Endothelial cell of umbilical vein (primary cell): ENCODE measurements around the gene RIPOR3. TPM values are rescaled to one million over a fixed set of nuclear protein-coding genes. Genes with fewer than 3 reads are reported as not detected.

Experiments used
- BruUV-seq: library from RNA; stranded (reverse); fragments of 400-500 nt; replicated peaks from 2 replicates; lab custom pipeline; 2021; lab: Mats Ljungman, UMichigan
- CTCF ChIA-PET: fragments of 300-600, 350-600 bp; sonication (Branson Sonifier 250); formaldehyde crosslinking; loops from one replicate; lab custom pipeline; 2021; ENCODE audit warnings: antibody characterized with exemption, inconsistent platforms; lab: Charles Lee
- POLR2A ChIA-PET: fragments of 300-600, 350-600 bp; sonication (Branson Sonifier 250); formaldehyde crosslinking; loops from one replicate; lab custom pipeline; 2021; ENCODE audit warnings: antibody characterized with exemption, inconsistent platforms; lab: Charles Lee
- DNase-seq: peaks from one replicate; pipeline ENCODE4 v3.0.0-alpha.2; 2011; ENCODE audit warnings: low read depth, low spot score
- FAIRE-seq: peaks from 2 replicates; lab custom pipeline; 2011; peaks lifted over from hg19 to GRCh38; lab: Jason Lieb, UNC
- H2AFZ ChIP-seq: 2 replicates; pipeline ENCODE4 v1.6.0; 2012; ENCODE audit warnings: low read depth, low read length, control low read depth, inconsistent platforms
- H3K27ac ChIP-seq: 2 replicates; pipeline ENCODE4 v1.5.1; 2011; ENCODE audit warnings: low read depth, mild to moderate bottlenecking, control low read depth, low read length, moderate library complexity; ENCODE audit not compliant: insufficient read depth
- H3K27me3 ChIP-seq, 2 experiments: 2 replicates each; pipeline versions ENCODE4 v1.6.0 to v1.6.1; 2011; ENCODE audit warnings: low read length in 2 of 2, mixed read lengths in 1 of 2; ENCODE audit not compliant: control insufficient read depth in 2 of 2, insufficient read depth in 2 of 2
- H3K36me3 ChIP-seq, 2 experiments: 2 replicates in 1 of 2; 3 replicates in 1 of 2; pipeline ENCODE4 v1.5.1; 2011; ENCODE audit warnings: low read length in 2 of 2, mild to moderate bottlenecking in 1 of 2, moderate library complexity in 1 of 2; ENCODE audit not compliant: control insufficient read depth in 2 of 2, insufficient read depth in 2 of 2; ENCODE audit errors: extremely low read depth in 1 of 2
- H3K4me1 ChIP-seq: 3 replicates; pipeline ENCODE4 v1.5.1; 2011; ENCODE audit warnings: mild to moderate bottlenecking, low read length; ENCODE audit not compliant: control insufficient read depth, insufficient read depth; ENCODE audit errors: extremely low read depth
- H3K4me2 ChIP-seq: 2 replicates; pipeline ENCODE4 v1.6.1; 2011; ENCODE audit warnings: low read length, control low read depth, mixed read lengths; ENCODE audit not compliant: insufficient read depth
- H3K4me3 ChIP-seq, 3 experiments: fragments of 200-600 bp in 1 of 3; sonication (generic), shearing (Covaris generic) in 1 of 3; replicated peaks in 1 of 3; 2 replicates each; pipeline ENCODE4 v1.5.1; 2011 to 2016; ENCODE audit warnings: control low read depth in 3 of 3, low read length in 3 of 3, mild to moderate bottlenecking in 2 of 3, inconsistent platforms in 1 of 3, low read depth in 1 of 3, moderate library complexity in 1 of 3; ENCODE audit not compliant: insufficient read depth in 1 of 3
- H3K79me2 ChIP-seq: 2 replicates; pipeline ENCODE4 v1.6.0; 2012; ENCODE audit warnings: low read length, inconsistent platforms; ENCODE audit not compliant: control insufficient read depth, insufficient read depth
- H3K9ac ChIP-seq: replicated peaks from 2 replicates; pipeline ENCODE3; 2011; ENCODE audit warnings: low read length, control low read depth; ENCODE audit not compliant: insufficient read depth; ENCODE audit errors: extremely low read depth
- H3K9me1 ChIP-seq: replicated peaks from 3 replicates; pipeline ENCODE4 v1.6.0; 2011; ENCODE audit warnings: mild to moderate bottlenecking, low read length; ENCODE audit not compliant: control insufficient read depth, insufficient read depth; ENCODE audit errors: extremely low read depth
- H3K9me3 ChIP-seq: replicated peaks from 2 replicates; pipeline ENCODE4 v1.5.1; 2012; ENCODE audit warnings: low read length, inconsistent platforms; ENCODE audit not compliant: control insufficient read depth, insufficient read depth
- H4K20me1 ChIP-seq: replicated peaks from 2 replicates; pipeline ENCODE3; 2011; ENCODE audit warnings: mild to moderate bottlenecking, low read length; ENCODE audit not compliant: control insufficient read depth, insufficient read depth; ENCODE audit errors: extremely low read depth
- CTCF ChIP-seq, 2 donors: IDR thresholded peaks; 1 replicate in 1 of 2; 2 replicates in 1 of 2; pipeline ENCODE4 v1.5.1; 2011; ENCODE audit warnings: low read length in 2 of 2, mild to moderate bottlenecking in 2 of 2, moderate library complexity in 2 of 2, control low read depth in 1 of 2, inconsistent platforms in 1 of 2, low read depth in 1 of 2; ENCODE audit not compliant: insufficient read depth in 1 of 2; ENCODE audit errors: extremely low read depth in 1 of 2
- EZH2 ChIP-seq: IDR thresholded peaks from 2 replicates; pipeline ENCODE4 v1.6.1; 2012; ENCODE audit warnings: borderline replicate concordance, low read depth, mild to moderate bottlenecking, moderate library complexity, low read length, inconsistent platforms; ENCODE audit not compliant: severe bottlenecking
- FOS ChIP-seq: IDR thresholded peaks from 2 replicates; pipeline ENCODE4 v1.6.1; 2011; ENCODE audit warnings: mild to moderate bottlenecking, low read length, moderate library complexity, borderline replicate concordance; ENCODE audit not compliant: insufficient read depth
- GATA2 ChIP-seq: IDR thresholded peaks from 2 replicates; pipeline ENCODE4 v1.7.0; 2011; ENCODE audit warnings: low read depth, mild to moderate bottlenecking, moderate library complexity, mixed read lengths, low read length; ENCODE audit not compliant: insufficient read length, insufficient read depth
- JUN ChIP-seq: IDR thresholded peaks from 2 replicates; pipeline ENCODE4 v1.6.1; 2011; ENCODE audit warnings: borderline replicate concordance, low read depth; ENCODE audit not compliant: insufficient read length, insufficient read depth
- MAX ChIP-seq: IDR thresholded peaks from 2 replicates; pipeline ENCODE4 v1.6.1; 2011; ENCODE audit not compliant: insufficient read depth, insufficient read length
- MYC ChIP-seq: IDR thresholded peaks from one replicate; pipeline ENCODE4 v1.6.1; 2011; ENCODE audit warnings: mild to moderate bottlenecking, low read depth, low read length
- POLR2A ChIP-seq: IDR thresholded peaks from 2 replicates; pipeline ENCODE4 v1.6.1; 2012; ENCODE audit warnings: low read depth, mild to moderate bottlenecking, control low read depth, low read length
- POLR2AphosphoS5 ChIP-seq: IDR thresholded peaks from 2 replicates; pipeline ENCODE4 v1.6.1; 2012; ENCODE audit warnings: low read depth, mild to moderate bottlenecking, control low read depth, low read length, moderate library complexity; ENCODE audit not compliant: insufficient read depth
- dilution Hi-C: fragments of 300-500 bp; cut with MboI; formaldehyde crosslinking; loops from one replicate; pipeline ENCODE4 v1.15.0; 2019; ENCODE audit warnings: low sequenced_read_pairs; ENCODE audit not compliant: extremely low pct_ligation_motif_present
- intact Hi-C: fragments of 100-400 bp; cut with micrococcal nuclease; formaldehyde crosslinking; loops from one replicate; pipeline ENCODE4 v1.10.0; 2022
- polyA plus RNA-seq, 4 experiments: library from polyadenylated mRNA; depleted of rRNA in 3 of 4; stranded (reverse) in 3 of 4; unstranded in 1 of 4; fragments of >200 nt; gene quantifications; 2 replicates each; pipeline versions ENCODE4 v1.2.1 to v1.2.3, GENCODE V29; 2011 to 2012; ENCODE audit warnings: missing spikeins in 1 of 4
- total RNA-seq: library from RNA; stranded (reverse); gene quantifications from 2 replicates; pipeline ENCODE4 v1.2.3, GENCODE V29; 2021

RIPOR3 gene
- total and polyA plus RNA-seq, 2 donors (not counting 3 experiments of a cell fraction or from before 2014, with no cell fraction given) = not detected

DNA sequence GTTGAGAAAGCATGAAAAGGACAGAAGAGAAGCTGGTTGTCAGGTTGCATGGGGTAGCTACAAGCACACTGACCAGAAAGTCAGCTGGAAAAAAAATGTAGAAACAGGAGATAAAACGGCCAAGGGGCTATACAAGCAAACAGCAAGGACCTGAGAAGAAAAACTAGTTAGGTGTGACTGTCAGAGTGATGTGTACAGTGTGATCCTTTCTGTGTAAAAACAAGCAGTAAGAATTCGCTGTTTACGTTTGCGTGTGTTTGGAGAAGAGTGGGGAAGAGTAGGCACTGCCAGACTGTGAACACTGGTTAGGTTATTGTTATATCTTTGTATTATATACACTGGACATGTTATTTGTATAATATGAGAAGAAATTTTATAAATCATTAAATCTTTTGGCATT is 153.1 kb downstream of the RIPOR3 start:
- no peaks in the 10 kb centered on the region for H3K9me1 ChIP-seq
- intact Hi-C loops (no loop called here), dilution Hi-C loops (no loop called here)
- no peak overlapping the region for H3K4me3 ChIP-seq
- H3K9me3 ChIP-seq = no peaks in the 10 kb centered on the region
- H2AFZ ChIP-seq = no peak overlapping the region
- POLR2A ChIA-PET = interaction anchor here (0.9 kb wide), 1 partner anchor 21 kb away, joined by 3 read pairs; no protein-coding TSS in a partner anchor
- H3K27me3 ChIP-seq = no peaks in the 10 kb centered on the region
- H3K4me2 ChIP-seq = no peak overlapping the region
- TF ChIP-seq JUN (no peak), GATA2 (no peak), MAX (no peak), FOS (no peak), MYC (no peak), POLR2AphosphoS5 (no peak), EZH2 (no peak), POLR2A (no peak), CTCF (IDR thresholded peaks at IDR 0.05; ENCODE audit: extremely low read depth in 1 of 2, insufficient read depth in 1 of 2, low read depth in 1 of 2, low read length in 2 of 2) (no peak)
- no peak overlapping the region for H3K9ac ChIP-seq
- FAIRE-seq = no peak
- BruUV-seq = no TSS peak
- no peaks in the 10 kb centered on the region for H4K20me1 ChIP-seq
- no peaks in the 10 kb centered on the region for H3K36me3 ChIP-seq
- H3K79me2 ChIP-seq = peaks cover 78% of the 10 kb centered on the region
- H3K27ac ChIP-seq = no peak overlapping the region
- DNase-seq = peak; percentile 31
- H3K4me1 ChIP-seq = peaks cover 47% of the 10 kb centered on the region
- CTCF ChIA-PET = interaction anchor here (0.8 to 12.9 kb wide), 10 partner anchors 9 to 54 kb away, joined by 3 to 99 read pairs (median 4); no protein-coding TSS in a partner anchor
